Measurements from ENCODE around the gene GABRP.

Gene GABRP

GRCh38 chr5:170811719-170812118 lies 28.2 kb downstream of the GABRP start (continued):
- TF ChIP-seq ZFHX2 (tag by site-specific recombination; conservative IDR thresholded peaks at IDR 0.05) (no peak), EGR2 (tag by site-specific recombination; IDR thresholded peaks at IDR 0.05; ENCODE audit: low read depth) (no peak), MEIS1 (CRISPR knock-in tag; IDR thresholded peaks at IDR 0.05; ENCODE audit: borderline replicate concordance) (no peak)
- TF ChIP-seq, protein P1, sequence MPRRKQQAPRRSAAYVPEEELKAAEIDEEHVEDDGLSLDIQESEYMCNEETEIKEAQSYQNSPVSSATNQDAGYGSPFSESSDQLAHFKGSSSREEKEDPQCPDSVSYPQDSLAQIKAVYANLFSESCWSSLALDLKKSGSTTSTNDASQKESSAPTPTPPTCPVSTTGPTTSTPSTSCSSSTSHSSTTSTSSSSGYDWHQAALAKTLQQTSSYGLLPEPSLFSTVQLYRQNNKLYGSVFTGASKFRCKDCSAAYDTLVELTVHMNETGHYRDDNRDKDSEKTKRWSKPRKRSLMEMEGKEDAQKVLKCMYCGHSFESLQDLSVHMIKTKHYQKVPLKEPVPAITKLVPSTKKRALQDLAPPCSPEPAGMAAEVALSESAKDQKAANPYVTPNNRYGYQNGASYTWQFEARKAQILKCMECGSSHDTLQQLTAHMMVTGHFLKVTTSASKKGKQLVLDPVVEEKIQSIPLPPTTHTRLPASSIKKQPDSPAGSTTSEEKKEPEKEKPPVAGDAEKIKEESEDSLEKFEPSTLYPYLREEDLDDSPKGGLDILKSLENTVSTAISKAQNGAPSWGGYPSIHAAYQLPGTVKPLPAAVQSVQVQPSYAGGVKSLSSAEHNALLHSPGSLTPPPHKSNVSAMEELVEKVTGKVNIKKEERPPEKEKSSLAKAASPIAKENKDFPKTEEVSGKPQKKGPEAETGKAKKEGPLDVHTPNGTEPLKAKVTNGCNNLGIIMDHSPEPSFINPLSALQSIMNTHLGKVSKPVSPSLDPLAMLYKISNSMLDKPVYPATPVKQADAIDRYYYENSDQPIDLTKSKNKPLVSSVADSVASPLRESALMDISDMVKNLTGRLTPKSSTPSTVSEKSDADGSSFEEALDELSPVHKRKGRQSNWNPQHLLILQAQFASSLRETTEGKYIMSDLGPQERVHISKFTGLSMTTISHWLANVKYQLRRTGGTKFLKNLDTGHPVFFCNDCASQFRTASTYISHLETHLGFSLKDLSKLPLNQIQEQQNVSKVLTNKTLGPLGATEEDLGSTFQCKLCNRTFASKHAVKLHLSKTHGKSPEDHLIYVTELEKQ (tag by site-specific recombination; IDR thresholded peaks at IDR 0.05; ENCODE audit: borderline replicate concordance) = no peak

GRCh38 chr5:170813231-170813630 lies 29.7 kb downstream of the GABRP start:
- H3K4me3 ChIP-seq (ENCODE audit: low read depth, low read length) = no peak overlapping the region
- ChIA-PET POLR2A (no interaction called here), CTCF (interaction anchor here (0.6 to 0.7 kb wide), 2 partner anchors 25 to 329 kb away, joined by 3 read pairs; no protein-coding TSS in a partner anchor)
- no peak overlapping the region for H3K27ac ChIP-seq (ENCODE audit: extremely low read depth, low read depth, low read length)
- TF ChIP-seq GLIS1 (tag by site-specific recombination; IDR thresholded peaks at IDR 0.05) (no peak), FEZF1 (tag by site-specific recombination; IDR thresholded peaks at IDR 0.05) (no peak), ZSCAN16 (tag by site-specific recombination; IDR thresholded peaks at IDR 0.05) (no peak), TRIM28 (IDR thresholded peaks at IDR 0.05; ENCODE audit: borderline replicate concordance, low read length) (no peak), ZNF311 (tag by site-specific recombination; IDR thresholded peaks at IDR 0.05; ENCODE audit: borderline replicate concordance) (no peak), ZBTB49 (tag by site-specific recombination; IDR thresholded peaks at IDR 0.05; ENCODE audit: low read depth) (no peak), ZNF146 (tag by site-specific recombination; IDR thresholded peaks at IDR 0.05) (no peak), ZNF324 (tag by site-specific recombination; IDR thresholded peaks at IDR 0.05) (no peak), ATF2 (tag by site-specific recombination; IDR thresholded peaks at IDR 0.05; ENCODE audit: low read depth) (no peak), ZNF48 (tag by site-specific recombination; IDR thresholded peaks at IDR 0.05) (no peak), BCL11B (tag by site-specific recombination; IDR thresholded peaks at IDR 0.05; ENCODE audit: low read depth) (no peak)
- no peaks in the 10 kb centered on the region for H3K36me3 ChIP-seq (ENCODE audit: control insufficient read depth in 2 of 2, insufficient read depth in 1 of 2, low read length in 2 of 2)
- H3K9me3 ChIP-seq (ENCODE audit: control insufficient read depth, insufficient read depth, low read depth, low read length) = no peaks in the 10 kb centered on the region
- no peaks in the 10 kb centered on the region for H3K4me1 ChIP-seq (ENCODE audit: control insufficient read depth, insufficient read depth, low read length)

- Histone ChIP-seq H3K36me3 (ENCODE audit: control insufficient read depth in 2 of 2, insufficient read depth in 1 of 2, low read length in 2 of 2) (no peaks in the 10 kb centered on the region), H3K27ac (ENCODE audit: extremely low read depth, low read depth, low read length) (no peak overlapping the region), H3K4me1 (ENCODE audit: control insufficient read depth, insufficient read depth, low read length) (no peaks in the 10 kb centered on the region), H3K4me3 (ENCODE audit: low read depth, low read length) (no peak overlapping the region), H3K9me3 (ENCODE audit: control insufficient read depth, insufficient read depth, low read depth, low read length) (no peaks in the 10 kb centered on the region)
- CTCF ChIA-PET = no interaction called here
- POLR2A ChIA-PET = no interaction called here
- TF ChIP-seq ZNF555 (tag by site-specific recombination; conservative IDR thresholded peaks at IDR 0.05) (no peak), ZNF2 (tag by site-specific recombination; IDR thresholded peaks at IDR 0.05) (no peak), ZNF394 (tag by site-specific recombination; IDR thresholded peaks at IDR 0.05; ENCODE audit: borderline replicate concordance) (no peak), FEZF1 (tag by site-specific recombination; IDR thresholded peaks at IDR 0.05) (no peak), ZNF10 (tag by site-specific recombination; IDR thresholded peaks at IDR 0.05) (no peak), ZNF26 (tag by site-specific recombination; IDR thresholded peaks at IDR 0.05) (no peak), ZNF266 (tag by site-specific recombination; IDR thresholded peaks at IDR 0.05; ENCODE audit: low read depth) (no peak), ZBTB1 (tag by site-specific recombination; IDR thresholded peaks at IDR 0.05) (no peak)
- TF ChIP-seq, protein P2, sequence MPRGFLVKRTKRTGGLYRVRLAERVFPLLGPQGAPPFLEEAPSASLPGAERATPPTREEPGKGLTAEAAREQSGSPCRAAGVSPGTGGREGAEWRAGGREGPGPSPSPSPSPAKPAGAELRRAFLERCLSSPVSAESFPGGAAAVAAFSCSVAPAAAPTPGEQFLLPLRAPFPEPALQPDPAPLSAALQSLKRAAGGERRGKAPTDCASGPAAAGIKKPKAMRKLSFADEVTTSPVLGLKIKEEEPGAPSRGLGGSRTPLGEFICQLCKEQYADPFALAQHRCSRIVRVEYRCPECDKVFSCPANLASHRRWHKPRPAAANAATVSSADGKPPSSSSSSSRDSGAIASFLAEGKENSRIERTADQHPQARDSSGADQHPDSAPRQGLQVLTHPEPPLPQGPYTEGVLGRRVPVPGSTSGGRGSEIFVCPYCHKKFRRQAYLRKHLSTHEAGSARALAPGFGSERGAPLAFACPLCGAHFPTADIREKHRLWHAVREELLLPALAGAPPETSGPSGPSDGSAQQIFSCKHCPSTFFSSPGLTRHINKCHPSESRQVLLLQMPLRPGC (tag by site-specific recombination; IDR thresholded peaks at IDR 0.05) = no peak
Measured at GRCh38 chr5:170817195-170817594, 33.7 kb downstream of the GABRP start.

Measured in HEK293 (cell line).